HEK293 (cell line): ENCODE data around the gene LUZP2.

ENCODE experiments used
- HOXA7 ChIP-seq: sonication (generic); formaldehyde crosslinking; IDR thresholded peaks from 2 replicates; pipeline ENCODE4 v1.8.1; 2022; ENCODE audit warnings: missing genetic modification reagents, borderline replicate concordance
- SCRT1 ChIP-seq: fragments of 450-650 bp; formaldehyde crosslinking; IDR thresholded peaks from 2 replicates; pipeline ENCODE4 v1.5.1; 2016; ENCODE audit warnings: missing biosample characterization, missing genetic modification characterization, borderline replicate concordance
- ZBTB7A ChIP-seq: fragments of 450-650 bp; formaldehyde crosslinking; IDR thresholded peaks from 2 replicates; pipeline ENCODE4 v1.5.1; 2016; ENCODE audit warnings: low read depth, missing biosample characterization, missing genetic modification characterization
- ZNF223 ChIP-seq: fragments of 450-650 bp; formaldehyde crosslinking; IDR thresholded peaks from 2 replicates; pipeline ENCODE4 v1.5.1; 2016; ENCODE audit warnings: missing biosample characterization, missing genetic modification characterization
- ZNF426 ChIP-seq: fragments of 450-650 bp; formaldehyde crosslinking; IDR thresholded peaks from 2 replicates; pipeline ENCODE4 v1.5.1; 2017; ENCODE audit warnings: missing biosample characterization, missing genetic modification characterization, mild to moderate bottlenecking, inconsistent platforms, moderate library complexity
- TF ChIP-seq, protein P1 (sequence below): fragments of 450-650 bp; formaldehyde crosslinking; IDR thresholded peaks from 2 replicates; pipeline ENCODE4 v1.5.1; 2016; ENCODE audit warnings: missing biosample characterization, missing genetic modification characterization

DNA sequence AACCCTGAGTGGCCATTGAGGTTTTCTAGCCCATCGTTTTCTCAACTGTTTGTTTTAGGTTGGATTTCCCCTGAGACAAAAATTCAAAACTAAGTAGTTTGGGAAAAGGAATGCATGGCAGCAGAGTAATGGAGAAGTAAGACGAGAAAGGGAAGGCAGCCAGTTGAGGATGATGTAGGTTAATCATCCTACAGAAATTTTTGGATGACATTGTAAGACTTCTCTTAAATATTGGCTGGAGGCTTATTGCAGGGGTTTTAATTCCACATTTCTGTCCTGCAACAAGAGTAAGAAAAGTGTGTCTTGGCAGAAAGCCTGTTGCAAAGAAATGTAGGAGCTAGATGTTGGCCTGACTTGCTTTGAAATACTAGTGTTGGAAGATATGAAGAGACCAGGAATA is 308.8 kb downstream of the LUZP2 start:
- TF ChIP-seq ZNF223 (tag by site-specific recombination) (no peak), HOXA7 (CRISPR knock-in tag) (no peak), SCRT1 (tag by site-specific recombination) (no peak), ZNF426 (no peak), ZBTB7A (tag by site-specific recombination) (no peak)
- TF ChIP-seq, protein P1, sequence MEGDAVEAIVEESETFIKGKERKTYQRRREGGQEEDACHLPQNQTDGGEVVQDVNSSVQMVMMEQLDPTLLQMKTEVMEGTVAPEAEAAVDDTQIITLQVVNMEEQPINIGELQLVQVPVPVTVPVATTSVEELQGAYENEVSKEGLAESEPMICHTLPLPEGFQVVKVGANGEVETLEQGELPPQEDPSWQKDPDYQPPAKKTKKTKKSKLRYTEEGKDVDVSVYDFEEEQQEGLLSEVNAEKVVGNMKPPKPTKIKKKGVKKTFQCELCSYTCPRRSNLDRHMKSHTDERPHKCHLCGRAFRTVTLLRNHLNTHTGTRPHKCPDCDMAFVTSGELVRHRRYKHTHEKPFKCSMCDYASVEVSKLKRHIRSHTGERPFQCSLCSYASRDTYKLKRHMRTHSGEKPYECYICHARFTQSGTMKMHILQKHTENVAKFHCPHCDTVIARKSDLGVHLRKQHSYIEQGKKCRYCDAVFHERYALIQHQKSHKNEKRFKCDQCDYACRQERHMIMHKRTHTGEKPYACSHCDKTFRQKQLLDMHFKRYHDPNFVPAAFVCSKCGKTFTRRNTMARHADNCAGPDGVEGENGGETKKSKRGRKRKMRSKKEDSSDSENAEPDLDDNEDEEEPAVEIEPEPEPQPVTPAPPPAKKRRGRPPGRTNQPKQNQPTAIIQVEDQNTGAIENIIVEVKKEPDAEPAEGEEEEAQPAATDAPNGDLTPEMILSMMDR (tag by site-specific recombination): no peak
